ENCODE measurements around the gene HOTAIR.

The HOTAIR gene

GRCh38 chr12:53939141-53940108 lies 35.3 kb downstream of the HOTAIR start:
- no peak for DNase-seq

GRCh38 chr12:53938326-53939140 lies 36.2 kb downstream of the HOTAIR start, which contains the start of gene HOXC13:
Gene HOXC13 (plus strand): TSS chr12:53938831. CDS start chr12:53938907, 76 bp downstream.
- no peak for DNase-seq

GRCh38 chr12:53937596-53938325 lies 37.0 kb downstream of the HOTAIR start:
- DNase-seq: no peak

GRCh38 chr12:53937099-53937498 lies 37.7 kb downstream of the HOTAIR start:
- DNase-seq: no peak

- no peak for DNase-seq
These were observed 39.1 kb downstream of the HOTAIR start for GRCh38 chr12:53935383-53936341.

GRCh38 chr12:53932915-53933314 lies 41.8 kb downstream of the HOTAIR start:
- no peak for DNase-seq

- no peak for DNase-seq
These were observed 42.7 kb downstream of the HOTAIR start for GRCh38 chr12:53931844-53932581.

GRCh38 chr12:53930591-53931255 lies 44.0 kb downstream of the HOTAIR start:
- no peak for DNase-seq

GRCh38 chr12:53929527-53929926 lies 45.2 kb downstream of the HOTAIR start:
- DNase-seq: no peak

GRCh38 chr12:53928054-53928835 lies 46.5 kb downstream of the HOTAIR start:
- DNase-seq: no peak

- no peak for DNase-seq
These were observed 47.3 kb downstream of the HOTAIR start for GRCh38 chr12:53927220-53928029.

GRCh38 chr12:53924521-53925405 lies 50.0 kb downstream of the HOTAIR start:
- DNase-seq: no peak

- no peak for DNase-seq
These were observed 57.7 kb downstream of the HOTAIR start for GRCh38 chr12:53916788-53917655.
